ENCODE measurements around the gene LMF2. TPM values are rescaled to one million over a fixed set of nuclear protein-coding genes. Genes with fewer than 3 reads are reported as not detected.

The LMF2 gene
- polyA plus RNA-seq, 1 of the 3 experiments (the other 2 are of a cell fraction), result 34.3 TPM

DNA sequence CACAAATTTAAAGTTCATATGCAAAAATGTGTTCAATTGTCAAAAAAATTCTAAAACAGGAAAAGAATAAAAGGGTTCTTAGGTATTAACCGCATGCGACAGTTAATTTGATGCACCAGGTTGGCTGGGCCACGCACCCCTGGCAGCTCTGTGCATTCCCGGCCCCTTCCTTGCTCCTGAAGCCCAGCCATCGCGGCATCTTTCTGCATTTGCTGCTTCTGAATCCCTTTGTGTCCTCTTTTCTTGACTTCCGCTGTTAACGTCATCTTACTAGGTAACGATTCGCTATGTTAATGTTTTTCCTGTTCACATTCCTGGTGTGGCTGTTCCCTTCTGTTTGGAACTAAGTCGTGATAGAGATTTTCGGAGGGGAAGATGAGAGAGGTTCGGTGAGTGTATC, 30.3 kb upstream of the LMF2 start:
- POLR2A ChIA-PET, result no interaction called here

More for the DNA sequence above, 30.3 kb upstream of the LMF2 start:
- Histone ChIP-seq H3K4me1 (ENCODE audit: control insufficient read depth in 1 of 2, insufficient read depth in 2 of 2, low read depth in 1 of 2, low read length in 1 of 2) (peaks cover 0 to 6% of the 10 kb centered on the region in 2 experiments; a peak in 1 of 4 replicates), H3K9me2 (no peaks in the 10 kb centered on the region), H3K4me2 (no peak overlapping the region), H3F3A (replicated peaks; ENCODE audit: insufficient read depth) (peaks cover 7% of the 10 kb centered on the region), H3K79me2 (ENCODE audit: insufficient read depth) (no peaks in the 10 kb centered on the region), H2AFZ (ENCODE audit: low read depth) (no peak overlapping the region), H3K4me3 (ENCODE audit: low read depth in 2 of 2, low read length in 1 of 2) (no peak overlapping the region), H3K36me3 (replicated peaks in 1 of 2; ENCODE audit: control insufficient read depth in 1 of 2, insufficient read depth in 2 of 2, low read length in 1 of 2) (no peaks in the 10 kb centered on the region), H3K27me3 (ENCODE audit: insufficient read depth) (no peaks in the 10 kb centered on the region), H3K27ac (ENCODE audit: low read depth in 2 of 2, low read length in 1 of 2) (no peak overlapping the region), H4K20me1 (ENCODE audit: insufficient read depth) (no peaks in the 10 kb centered on the region), H3K9ac (no peak overlapping the region), H3K9me3 (no peaks in the 10 kb centered on the region)
- DNase-seq, result peak; percentile 13
- TF ChIP-seq NRF1 (IDR thresholded peaks at IDR 0.05; ENCODE audit: low read depth, low read length) (no peak), ELF1 (IDR thresholded peaks at IDR 0.05) (no peak), IRF3 (IDR thresholded peaks at IDR 0.05; ENCODE audit: low read depth, low read length) (no peak), GABPA (IDR thresholded peaks at IDR 0.05; ENCODE audit: low read depth) (no peak), RXRA (IDR thresholded peaks at IDR 0.05; ENCODE audit: borderline replicate concordance, low read depth) (no peak), TAF1 (IDR thresholded peaks at IDR 0.05; ENCODE audit: borderline replicate concordance, low read depth, low read length) (no peak), FOXM1 (IDR thresholded peaks at IDR 0.05; ENCODE audit: low read depth) (no peak), MXI1 (IDR thresholded peaks at IDR 0.05; ENCODE audit: low read depth, low read length) (no peak), EZH2phosphoT487 (IDR thresholded peaks at IDR 0.05; ENCODE audit: borderline replicate concordance, low read depth) (no peak), TEAD4 (IDR thresholded peaks at IDR 0.05; ENCODE audit: borderline replicate concordance, insufficient read depth) (no peak), ZBTB33 (IDR thresholded peaks at IDR 0.05; ENCODE audit: borderline replicate concordance, low read depth) (no peak), USF1 (IDR thresholded peaks at IDR 0.05; ENCODE audit: borderline replicate concordance, low read depth) (no peak), YY1 (IDR thresholded peaks at IDR 0.05; ENCODE audit: low read depth) (no peak), NFIC (IDR thresholded peaks at IDR 0.05; ENCODE audit: borderline replicate concordance) (no peak), EP300 (IDR thresholded peaks at IDR 0.05; ENCODE audit: borderline replicate concordance in 1 of 2, low read depth in 1 of 2, low read length in 1 of 2) (no peak), FOSL2 (IDR thresholded peaks at IDR 0.05; ENCODE audit: borderline replicate concordance, low read depth) (no peak)
- TF ChIP-seq, protein P1, sequence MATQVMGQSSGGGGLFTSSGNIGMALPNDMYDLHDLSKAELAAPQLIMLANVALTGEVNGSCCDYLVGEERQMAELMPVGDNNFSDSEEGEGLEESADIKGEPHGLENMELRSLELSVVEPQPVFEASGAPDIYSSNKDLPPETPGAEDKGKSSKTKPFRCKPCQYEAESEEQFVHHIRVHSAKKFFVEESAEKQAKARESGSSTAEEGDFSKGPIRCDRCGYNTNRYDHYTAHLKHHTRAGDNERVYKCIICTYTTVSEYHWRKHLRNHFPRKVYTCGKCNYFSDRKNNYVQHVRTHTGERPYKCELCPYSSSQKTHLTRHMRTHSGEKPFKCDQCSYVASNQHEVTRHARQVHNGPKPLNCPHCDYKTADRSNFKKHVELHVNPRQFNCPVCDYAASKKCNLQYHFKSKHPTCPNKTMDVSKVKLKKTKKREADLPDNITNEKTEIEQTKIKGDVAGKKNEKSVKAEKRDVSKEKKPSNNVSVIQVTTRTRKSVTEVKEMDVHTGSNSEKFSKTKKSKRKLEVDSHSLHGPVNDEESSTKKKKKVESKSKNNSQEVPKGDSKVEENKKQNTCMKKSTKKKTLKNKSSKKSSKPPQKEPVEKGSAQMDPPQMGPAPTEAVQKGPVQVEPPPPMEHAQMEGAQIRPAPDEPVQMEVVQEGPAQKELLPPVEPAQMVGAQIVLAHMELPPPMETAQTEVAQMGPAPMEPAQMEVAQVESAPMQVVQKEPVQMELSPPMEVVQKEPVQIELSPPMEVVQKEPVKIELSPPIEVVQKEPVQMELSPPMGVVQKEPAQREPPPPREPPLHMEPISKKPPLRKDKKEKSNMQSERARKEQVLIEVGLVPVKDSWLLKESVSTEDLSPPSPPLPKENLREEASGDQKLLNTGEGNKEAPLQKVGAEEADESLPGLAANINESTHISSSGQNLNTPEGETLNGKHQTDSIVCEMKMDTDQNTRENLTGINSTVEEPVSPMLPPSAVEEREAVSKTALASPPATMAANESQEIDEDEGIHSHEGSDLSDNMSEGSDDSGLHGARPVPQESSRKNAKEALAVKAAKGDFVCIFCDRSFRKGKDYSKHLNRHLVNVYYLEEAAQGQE (IDR thresholded peaks at IDR 0.05; ENCODE audit: low read depth, low read length), result no peak
- CTCF ChIA-PET, result interaction anchor here (0.9 to 1.4 kb wide), 3 partner anchors 9 to 39 kb away, joined by 3 to 7 read pairs (median 3); partner anchors contain the start of gene SYCE3
- WGBS (ENCODE audit: low lambda C conversion rate), result 97% methylated on average over 13 of the region's 13 CpGs
